GM12878 (cell line): ENCODE results near the gene FOXK1. TPM values are rescaled to one million over a fixed set of nuclear protein-coding genes. Genes with fewer than 3 reads are reported as not detected.

ENCODE experiments used
- ATAC-seq: fragments of 200-7000 bp; cut with Tn5 transposase; 3 replicates; pipeline ENCODE4 v1.9.1; 2020; ENCODE audit warnings: mild to moderate bottlenecking, moderate library complexity
- BruUV-seq: library from RNA; stranded (reverse); fragments of 400-500 nt; replicated peaks from 2 replicates; lab custom pipeline; 2021; lab: Mats Ljungman, UMichigan
- CTCF ChIA-PET: fragments of 300-600 bp; sonication (Branson Sonifier 250); formaldehyde crosslinking; extraction: SDS; loops from one replicate; lab custom pipeline; 2021; ENCODE audit warnings: inconsistent platforms; lab: Yijun Ruan, JAX
- POLR2A ChIA-PET: fragments of 350-600 bp; formaldehyde crosslinking; extraction: SDS; loops from one replicate; lab custom pipeline; 2021; ENCODE audit warnings: inconsistent platforms; lab: Charles Lee
- RAD21 ChIA-PET: fragments of 300-600 bp; sonication (Branson Sonifier 250); formaldehyde crosslinking; loops from one replicate; lab custom pipeline; 2023; ENCODE audit warnings: antibody characterized with exemption; ENCODE audit not compliant: unreplicated experiment; lab: Charles Lee
- SMC1A ChIA-PET: fragments of 300-600 bp; sonication (Branson Sonifier 250); formaldehyde crosslinking; loops from one replicate; lab custom pipeline; 2023; ENCODE audit not compliant: unreplicated experiment, uncharacterized antibody; lab: Charles Lee
- DNase-seq: peaks from one replicate; pipeline ENCODE4 v3.0.0-alpha.2; 2011; ENCODE audit warnings: low read depth, low spot score
- FAIRE-seq: peaks from 3 replicates; lab custom pipeline; 2011; peaks lifted over from hg19 to GRCh38; lab: Jason Lieb, UNC
- H2AFZ ChIP-seq: 2 replicates; pipeline ENCODE4 v1.6.0; 2011; ENCODE audit warnings: low read depth, low read length, control low read depth; ENCODE audit not compliant: control insufficient read depth
- H3K27ac ChIP-seq: 2 replicates; pipeline ENCODE4 v1.5.1; 2011; ENCODE audit warnings: control low read depth; ENCODE audit not compliant: control insufficient read depth, insufficient read depth
- H3K27me3 ChIP-seq, 2 experiments: replicated peaks in 1 of 2; 2 replicates each; pipeline versions ENCODE4 v1.6.0 to v1.6.1; 2011; ENCODE audit warnings: low read length in 1 of 2; ENCODE audit not compliant: control insufficient read depth in 2 of 2, insufficient read depth in 2 of 2
- H3K36me3 ChIP-seq, 2 experiments: 2 replicates each; pipeline ENCODE4 v1.5.1; 2011; ENCODE audit warnings: low read length in 1 of 2; ENCODE audit not compliant: control insufficient read depth in 2 of 2, insufficient read depth in 2 of 2
- H3K4me1 ChIP-seq: 2 replicates; pipeline ENCODE4 v1.6.1; 2011; ENCODE audit warnings: mild to moderate bottlenecking, low read length, moderate library complexity, mixed read lengths; ENCODE audit not compliant: control insufficient read depth, insufficient read depth
- H3K4me2 ChIP-seq: 2 replicates; pipeline ENCODE4 v1.6.0; 2011; ENCODE audit warnings: control low read depth; ENCODE audit not compliant: control insufficient read depth, insufficient read depth
- H3K4me3 ChIP-seq: fragments of 200-600 bp; sonication (generic); 2 replicates; pipeline ENCODE4 v1.5.1; 2016
- H3K79me2 ChIP-seq: 2 replicates; pipeline ENCODE4 v1.6.0; 2011; ENCODE audit warnings: low read length; ENCODE audit not compliant: control insufficient read depth, insufficient read depth
- H3K9ac ChIP-seq: 2 replicates; pipeline ENCODE4 v1.8.0; 2011; ENCODE audit warnings: low read length, control low read depth, mixed read lengths; ENCODE audit not compliant: control insufficient read depth, insufficient read depth
- H3K9me3 ChIP-seq: replicated peaks from 3 replicates; pipeline ENCODE4 v1.5.1; 2011; ENCODE audit warnings: mild to moderate bottlenecking, low read length; ENCODE audit not compliant: control insufficient read depth, insufficient read depth
- H4K20me1 ChIP-seq: 2 replicates; pipeline ENCODE4 v1.6.0; 2011; ENCODE audit not compliant: control insufficient read depth, insufficient read depth
- ASH2L ChIP-seq: fragments of 300-600, 200-600 bp; sonication (generic); IDR thresholded peaks from 2 replicates; pipeline ENCODE4 v1.6.1; 2017; ENCODE audit warnings: low read depth, mild to moderate bottlenecking, borderline replicate concordance
- IRF5 ChIP-seq: fragments of 450-650 bp; IDR thresholded peaks from 2 replicates; pipeline ENCODE4 v1.6.1; 2017; ENCODE audit warnings: borderline replicate concordance
- KDM1A ChIP-seq: fragments of 200-600 bp; sonication (generic); IDR thresholded peaks from 2 replicates; pipeline ENCODE4 v1.6.1; 2016; ENCODE audit warnings: borderline replicate concordance
- NR2C2 ChIP-seq: IDR thresholded peaks from 2 replicates; pipeline ENCODE4 v1.6.1; 2011; ENCODE audit warnings: borderline replicate concordance, low read depth; ENCODE audit not compliant: control insufficient read depth, insufficient read length
- PAX8 ChIP-seq: fragments of 450-650 bp; IDR thresholded peaks from 2 replicates; pipeline ENCODE4 v1.6.1; 2017; ENCODE audit warnings: mild to moderate bottlenecking, moderate library complexity
- RB1 ChIP-seq: fragments of 450-650 bp; formaldehyde crosslinking; IDR thresholded peaks from 2 replicates; pipeline ENCODE4 v1.6.1; 2017; ENCODE audit warnings: mild to moderate bottlenecking, borderline replicate concordance
- RELA ChIP-seq: fragments of 450-650 bp; IDR thresholded peaks from 2 replicates; pipeline ENCODE4 v1.8.0; 2014; ENCODE audit warnings: borderline replicate concordance; ENCODE audit not compliant: partially characterized antibody
- REST ChIP-seq: IDR thresholded peaks from 2 replicates; pipeline ENCODE4 v1.6.1; 2012; ENCODE audit warnings: mild to moderate bottlenecking, low read depth, low read length
- RFX5 ChIP-seq: IDR thresholded peaks from 2 replicates; pipeline ENCODE4 v1.6.1; 2011; ENCODE audit warnings: low read depth, low read length, improper control_type of control experiment
- SMAD1 ChIP-seq: fragments of 450-650 bp; IDR thresholded peaks from 2 replicates; pipeline ENCODE4 v1.6.1; 2018; ENCODE audit warnings: mild to moderate bottlenecking, low read depth; ENCODE audit not compliant: partially characterized antibody
- TAF1 ChIP-seq: IDR thresholded peaks from 2 replicates; pipeline ENCODE4 v1.6.1; 2011; ENCODE audit warnings: mild to moderate bottlenecking, low read depth, low read length, borderline replicate concordance
- TBL1XR1 ChIP-seq: IDR thresholded peaks from 2 replicates; pipeline ENCODE4 v1.6.1; 2012; ENCODE audit warnings: low read depth, low read length, improper control_type of control experiment
- WGBS: methylation state at CpG from one replicate; pipeline ENCODE4 v1.1.6; 2016; ENCODE audit warnings: low lambda C conversion rate; ENCODE audit not compliant: insufficient replicate concordance, insufficient coverage; ENCODE audit errors: missing lambda C conversion rate; 5-methylcytosine and 5-hydroxymethylcytosine counted together
- in situ Hi-C: fragments of 300-500 bp; cut with MboI; formaldehyde crosslinking; loops from 9 replicates; pipeline ENCODE4 v1.14.3; 2018; ENCODE audit warnings: mixed read lengths
- intact Hi-C: fragments of 100-400 bp; cut with micrococcal nuclease; formaldehyde crosslinking; loops from one replicate; pipeline ENCODE4 v1.14.2; 2022; ENCODE audit not compliant: unreplicated experiment
- polyA plus RNA-seq, 11 experiments: library from polyadenylated mRNA; depleted of rRNA in 4 of 11; unstranded in 6 of 11; stranded (reverse) in 5 of 11; fragments of >200 nt; fragmentation: Nextera tagmentation in 4 of 11; fragmentation: Illumina TruSeq in 1 of 11; extraction: Ambion mirVana in 4 of 11; extraction: Trizol in 1 of 11; gene quantifications; 1 replicate in 1 of 11; 2 replicates in 10 of 11; pipeline versions ENCODE4 v1.2.1 to v1.2.3, GENCODE V29; 2011 to 2016; ENCODE audit warnings: inconsistent platforms in 2 of 11, missing spikeins in 2 of 11, low read depth in 1 of 11
- total RNA-seq, 4 experiments: library from RNA; depleted of rRNA in 3 of 4; stranded (reverse); fragments of >200 nt in 3 of 4; fragmentation: Illumina TruSeq in 1 of 4; extraction: Trizol in 1 of 4; gene quantifications; 2 replicates each; pipeline versions ENCODE4 v1.2.1 to v1.2.3, GENCODE V29; 2013 to 2021
- TF ChIP-seq, protein P1 (sequence below): fragments of 450-650 bp; IDR thresholded peaks from 2 replicates; pipeline ENCODE4 v1.6.1; 2016; ENCODE audit warnings: mild to moderate bottlenecking, moderate library complexity, borderline replicate concordance
- TF ChIP-seq, protein P2 (sequence below): fragments of 450-650 bp; IDR thresholded peaks from 2 replicates; pipeline ENCODE4 v1.6.1; 2016; ENCODE audit warnings: mild to moderate bottlenecking

FOXK1 gene
- total and polyA plus RNA-seq, 10 of the 15 experiments (the other 5 are each of a cell fraction or from before 2014, with no cell fraction given) = 0.24 to 31.8 (median 4.5) TPM

- intact Hi-C loops = no loop called here
- ChIA-PET SMC1A (no interaction called here), RAD21 (no interaction called here), CTCF (no interaction called here), POLR2A (no interaction called here)
- H3K79me2 ChIP-seq = peaks cover 2% of the 10 kb centered on the region
- H3K27ac ChIP-seq = no peak overlapping the region
- no peaks in the 10 kb centered on the region for H4K20me1 ChIP-seq
- TF ChIP-seq RELA = no peak
- TF ChIP-seq, protein P1, sequence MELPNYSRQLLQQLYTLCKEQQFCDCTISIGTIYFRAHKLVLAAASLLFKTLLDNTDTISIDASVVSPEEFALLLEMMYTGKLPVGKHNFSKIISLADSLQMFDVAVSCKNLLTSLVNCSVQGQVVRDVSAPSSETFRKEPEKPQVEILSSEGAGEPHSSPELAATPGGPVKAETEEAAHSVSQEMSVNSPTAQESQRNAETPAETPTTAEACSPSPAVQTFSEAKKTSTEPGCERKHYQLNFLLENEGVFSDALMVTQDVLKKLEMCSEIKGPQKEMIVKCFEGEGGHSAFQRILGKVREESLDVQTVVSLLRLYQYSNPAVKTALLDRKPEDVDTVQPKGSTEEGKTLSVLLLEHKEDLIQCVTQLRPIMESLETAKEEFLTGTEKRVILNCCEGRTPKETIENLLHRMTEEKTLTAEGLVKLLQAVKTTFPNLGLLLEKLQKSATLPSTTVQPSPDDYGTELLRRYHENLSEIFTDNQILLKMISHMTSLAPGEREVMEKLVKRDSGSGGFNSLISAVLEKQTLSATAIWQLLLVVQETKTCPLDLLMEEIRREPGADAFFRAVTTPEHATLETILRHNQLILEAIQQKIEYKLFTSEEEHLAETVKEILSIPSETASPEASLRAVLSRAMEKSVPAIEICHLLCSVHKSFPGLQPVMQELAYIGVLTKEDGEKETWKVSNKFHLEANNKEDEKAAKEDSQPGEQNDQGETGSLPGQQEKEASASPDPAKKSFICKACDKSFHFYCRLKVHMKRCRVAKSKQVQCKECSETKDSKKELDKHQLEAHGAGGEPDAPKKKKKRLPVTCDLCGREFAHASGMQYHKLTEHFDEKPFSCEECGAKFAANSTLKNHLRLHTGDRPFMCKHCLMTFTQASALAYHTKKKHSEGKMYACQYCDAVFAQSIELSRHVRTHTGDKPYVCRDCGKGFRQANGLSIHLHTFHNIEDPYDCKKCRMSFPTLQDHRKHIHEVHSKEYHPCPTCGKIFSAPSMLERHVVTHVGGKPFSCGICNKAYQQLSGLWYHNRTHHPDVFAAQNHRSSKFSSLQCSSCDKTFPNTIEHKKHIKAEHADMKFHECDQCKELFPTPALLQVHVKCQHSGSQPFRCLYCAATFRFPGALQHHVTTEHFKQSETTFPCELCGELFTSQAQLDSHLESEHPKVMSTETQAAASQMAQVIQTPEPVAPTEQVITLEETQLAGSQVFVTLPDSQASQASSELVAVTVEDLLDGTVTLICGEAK = no peak
- TF ChIP-seq NR2C2 = no peak
- TF ChIP-seq, protein P2, sequence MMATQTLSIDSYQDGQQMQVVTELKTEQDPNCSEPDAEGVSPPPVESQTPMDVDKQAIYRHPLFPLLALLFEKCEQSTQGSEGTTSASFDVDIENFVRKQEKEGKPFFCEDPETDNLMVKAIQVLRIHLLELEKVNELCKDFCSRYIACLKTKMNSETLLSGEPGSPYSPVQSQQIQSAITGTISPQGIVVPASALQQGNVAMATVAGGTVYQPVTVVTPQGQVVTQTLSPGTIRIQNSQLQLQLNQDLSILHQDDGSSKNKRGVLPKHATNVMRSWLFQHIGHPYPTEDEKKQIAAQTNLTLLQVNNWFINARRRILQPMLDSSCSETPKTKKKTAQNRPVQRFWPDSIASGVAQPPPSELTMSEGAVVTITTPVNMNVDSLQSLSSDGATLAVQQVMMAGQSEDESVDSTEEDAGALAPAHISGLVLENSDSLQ = no peak
- no peak for TF ChIP-seq TBL1XR1
- no peak for TF ChIP-seq PAX8
- no peak for TF ChIP-seq KDM1A
- no peak for TF ChIP-seq IRF5
- no peak for TF ChIP-seq REST
- TF ChIP-seq SMAD1 = no peak
- TF ChIP-seq ASH2L = no peak
- TF ChIP-seq TAF1 = no peak
- TF ChIP-seq RFX5 = no peak
- no peak for TF ChIP-seq RB1
- FAIRE-seq = no peak
- in situ Hi-C loops = no loop called here
- no peaks in the 10 kb centered on the region for H3K27me3 ChIP-seq
- BruUV-seq = no TSS peak
- no peak overlapping the region for H3K4me2 ChIP-seq
- DNase-seq = no peak
- H3K4me3 ChIP-seq = no peak overlapping the region
- H2AFZ ChIP-seq = no peak overlapping the region
- no peak for ATAC-seq
- H3K4me1 ChIP-seq = no peaks in the 10 kb centered on the region
- H3K36me3 ChIP-seq = peaks cover 3 to 5% of the 10 kb centered on the region in 2 experiments; a peak in 3 of 4 replicates
- no peaks in the 10 kb centered on the region for H3K9me3 ChIP-seq
- no peak overlapping the region for H3K9ac ChIP-seq
- 94% methylated on average over 23 of the region's 23 CpGs for WGBS
Measured at GRCh38 chr7:4734587-4735345, 52.7 kb downstream of the FOXK1 start.
